D721Med (cell line): Measurements from ENCODE around the gene PTPN21.

ENCODE experiments used
- DNase-seq: peaks from one replicate; pipeline ENCODE4 v3.0.0; 2011; ENCODE audit warnings: low spot score; ENCODE audit not compliant: insufficient read length
- FAIRE-seq: peaks from 2 replicates; lab custom pipeline; 2011; peaks lifted over from hg19 to GRCh38; lab: Jason Lieb, UNC
- CTCF ChIP-seq: IDR thresholded peaks from 2 replicates; pipeline ENCODE4 v1.5.1; 2012; ENCODE audit warnings: mild to moderate bottlenecking, control low read depth; ENCODE audit not compliant: insufficient read depth; ENCODE audit errors: missing control alignments

The PTPN21 gene

GRCh38 chr14:88554457-88555286 lies at the start of gene PTPN21:
Gene PTPN21 (minus strand): TSS chr14:88555007. CDS start chr14:88550417, 4,590 bp downstream.
- FAIRE-seq (no peak), DNase-seq (no peak)
- no peak for TF ChIP-seq CTCF

- DNase-seq (no peak), FAIRE-seq (no peak)
- TF ChIP-seq CTCF, result no peak
These were observed 49.4 kb upstream of the PTPN21 start for GRCh38 chr14:88604212-88604611.

- no peak for FAIRE-seq
- no peak for DNase-seq
- no peak for TF ChIP-seq CTCF
These were observed 45.1 kb upstream of the PTPN21 start for GRCh38 chr14:88599761-88600439.

GRCh38 chr14:88599326-88599725 lies 44.5 kb upstream of the PTPN21 start:
- TF ChIP-seq CTCF, result no peak
- FAIRE-seq (no peak), DNase-seq (no peak)

- FAIRE-seq, result no peak
- TF ChIP-seq CTCF, result no peak
These were observed 43.4 kb upstream of the PTPN21 start for GRCh38 chr14:88598097-88598675.

GRCh38 chr14:88597601-88598000 lies 42.8 kb upstream of the PTPN21 start:
- FAIRE-seq, result no peak
- no peak for TF ChIP-seq CTCF
- no peak for DNase-seq

More at GRCh38 chr14:88598097-88598675, 43.4 kb upstream of the PTPN21 start:
- DNase-seq, result no peak

GRCh38 chr14:88597038-88597437 lies 42.2 kb upstream of the PTPN21 start:
- DNase-seq (no peak), FAIRE-seq (no peak)
- no peak for TF ChIP-seq CTCF
